Prostate gland (tissue), 2 donors: ENCODE data around the gene CAMKK1. TPM values are rescaled to one million over a fixed set of nuclear protein-coding genes. Genes with fewer than 3 reads are reported as not detected.

Experiments
- DNase-seq: peaks from one replicate; pipeline ENCODE4 v3.0.0-alpha.2; 2019; ENCODE audit warnings: low spot score
- H3K27ac ChIP-seq, 2 donors: fragments of 200-600 bp; sonication (generic); 2 replicates each; pipeline ENCODE4 v1.5.1; 2017 to 2019
- H3K27me3 ChIP-seq: fragments of 200-600 bp; sonication (generic); replicated peaks from 2 replicates; pipeline ENCODE4 v1.5.1; 2019; ENCODE audit not compliant: insufficient read depth
- H3K36me3 ChIP-seq, 2 donors: fragments of 200-600 bp; sonication (generic); 1 replicate in 1 of 2; 2 replicates in 1 of 2; pipeline versions ENCODE4 v1.5.1 to v1.8.1; 2017 to 2019
- H3K4me1 ChIP-seq: fragments of 200-600 bp; sonication (generic); replicated peaks from 2 replicates; pipeline ENCODE4 v1.5.1; 2019
- H3K4me3 ChIP-seq, 2 donors: fragments of 200-600 bp; sonication (generic); 2 replicates each; pipeline ENCODE4 v1.5.1; 2017 to 2019
- H3K9me3 ChIP-seq: fragments of 200-600 bp; sonication (generic); 2 replicates; pipeline ENCODE4 v1.5.1; 2017
- CTCF ChIP-seq, 4 experiments: fragments of 200-600 bp in 2 of 4; fragments of 450-650 bp in 2 of 4; sonication (generic) in 2 of 4; IDR thresholded peaks; 1 replicate in 3 of 4; 2 replicates in 1 of 4; pipeline ENCODE4 v1.5.1; 2016 to 2019; ENCODE audit warnings: antibody characterized with exemption in 4 of 4, mild to moderate bottlenecking in 2 of 4, moderate library complexity in 2 of 4
- POLR2A ChIP-seq: fragments of 450-650 bp; IDR thresholded peaks from one replicate; pipeline ENCODE4 v1.6.1; 2016; ENCODE audit warnings: antibody characterized with exemption, mild to moderate bottlenecking
- POLR2AphosphoS5 ChIP-seq: sonication (generic); formaldehyde crosslinking; IDR thresholded peaks from one replicate; pipeline ENCODE4 v1.6.1; 2017; ENCODE audit warnings: antibody characterized with exemption
- WGBS: methylation state at CpG from one replicate; pipeline ENCODE4 v1.1.5; 2018; 5-methylcytosine and 5-hydroxymethylcytosine counted together
- intact Hi-C: fragments of 100-400 bp; cut with DNase I; formaldehyde crosslinking; loops from one replicate; pipeline ENCODE4 v1.14.2; 2022
- total RNA-seq, 2 donors: library from RNA; depleted of rRNA; stranded (reverse); fragments of >200 nt; gene quantifications; one replicate each; pipeline ENCODE4 v1.1.0, GENCODE V29; 2016

CAMKK1 gene
- total RNA-seq, 2 donors from 2014 or later = 2.0 to 12.8 TPM

DNA sequence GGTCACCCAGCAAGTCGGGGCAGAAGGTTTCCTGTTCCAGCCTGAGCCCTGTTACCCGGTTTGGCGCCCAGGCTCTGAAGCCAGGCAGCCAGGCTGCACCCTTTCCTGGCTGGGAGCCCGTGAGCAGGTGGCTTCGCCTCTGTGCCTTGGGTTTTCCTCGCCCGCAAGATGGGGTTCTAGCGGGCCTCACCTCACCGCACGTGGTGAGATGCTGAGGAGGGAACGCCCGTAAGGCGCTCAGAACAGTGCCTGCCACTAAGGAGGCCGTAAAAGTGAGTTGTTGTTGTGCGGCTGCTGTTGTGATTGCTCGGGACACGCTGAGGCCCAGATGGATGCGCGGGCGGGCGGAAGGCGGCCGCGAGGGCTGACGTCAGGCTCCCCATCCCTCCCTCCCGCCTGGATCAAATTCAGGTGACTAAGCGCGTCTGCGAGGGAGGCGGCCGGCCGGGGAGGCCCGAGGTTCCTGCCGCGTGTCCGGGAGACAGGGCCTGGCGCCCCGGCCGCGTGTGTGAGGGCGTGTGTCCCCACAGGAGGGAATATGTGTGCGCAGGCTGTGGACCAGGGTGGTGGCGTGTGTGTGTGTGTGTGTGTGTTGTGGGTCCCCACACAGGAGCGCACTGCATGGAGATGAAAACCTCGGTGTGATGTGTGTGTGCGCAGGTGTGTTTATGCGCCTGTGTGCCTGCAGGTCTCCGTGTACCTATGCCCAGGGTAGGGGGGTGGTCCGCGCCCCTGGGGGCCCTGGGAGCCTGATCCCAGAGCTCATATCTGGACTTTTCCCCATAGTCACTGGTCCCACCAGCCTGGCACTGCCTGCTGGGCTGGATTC, 4.3 kb downstream of the CAMKK1 start:
- no peaks in the 10 kb centered on the region for H3K36me3 ChIP-seq
- H3K9me3 ChIP-seq = no peaks in the 10 kb centered on the region
- no peak overlapping the region for H3K4me3 ChIP-seq
- intact Hi-C loops = no loop called here
- H3K4me1 ChIP-seq = peaks cover 15% of the 10 kb centered on the region
- no peaks in the 10 kb centered on the region for H3K27me3 ChIP-seq
- H3K27ac ChIP-seq = peak overlapping the region; percentile 87 to 90
- WGBS = 24% methylated on average over 50 of the region's 50 CpGs
- peak; percentile 87 for DNase-seq
- TF ChIP-seq POLR2A (peak; percentile 64), CTCF (IDR thresholded peaks at IDR 0.05) (no peak), POLR2AphosphoS5 (peak; percentile 91)

- TF ChIP-seq POLR2A (no peak), CTCF (IDR thresholded peaks at IDR 0.05) (no peak), POLR2AphosphoS5 (no peak)
- H3K36me3 ChIP-seq = no peaks in the 10 kb centered on the region
- H3K27me3 ChIP-seq = no peaks in the 10 kb centered on the region
- H3K9me3 ChIP-seq = no peaks in the 10 kb centered on the region
- intact Hi-C loops = no loop called here
- WGBS = 55% methylated on average over 9 of the region's 9 CpGs
- no peak overlapping the region for H3K4me3 ChIP-seq
- peak overlapping the region; percentile 87 to 90 for H3K27ac ChIP-seq
- H3K4me1 ChIP-seq = peaks cover 14% of the 10 kb centered on the region
- no peak for DNase-seq
Observed at GRCh38 chr17:3887804-3888203, 5.0 kb downstream of the CAMKK1 start.

- Histone ChIP-seq H3K4me1 (peaks cover 13% of the 10 kb centered on the region), H3K4me3 (no peak overlapping the region), H3K27me3 (no peaks in the 10 kb centered on the region), H3K36me3 (no peaks in the 10 kb centered on the region), H3K27ac (peak overlapping the region; percentile 87 to 90), H3K9me3 (no peaks in the 10 kb centered on the region)
- intact Hi-C loops = no loop called here
- TF ChIP-seq POLR2AphosphoS5 = no peak
- no peak for TF ChIP-seq POLR2A
- no peak for TF ChIP-seq CTCF (IDR thresholded peaks at IDR 0.05)
- 68% methylated on average over 2 of the region's 2 CpGs for WGBS
- no peak for DNase-seq
Observed at GRCh38 chr17:3887394-3887793, 5.5 kb downstream of the CAMKK1 start.

- H3K27me3 ChIP-seq = no peaks in the 10 kb centered on the region
- H3K27ac ChIP-seq = peak overlapping the region; percentile 87 to 90
- H3K4me3 ChIP-seq = no peak overlapping the region
- no peaks in the 10 kb centered on the region for H3K9me3 ChIP-seq
- intact Hi-C loops = no loop called here
- DNase-seq = no peak
- no peaks in the 10 kb centered on the region for H3K36me3 ChIP-seq
- 82% methylated on average over 10 of the region's 10 CpGs for WGBS
- peaks cover 12% of the 10 kb centered on the region for H3K4me1 ChIP-seq
- TF ChIP-seq CTCF (IDR thresholded peaks at IDR 0.05) (no peak), POLR2AphosphoS5 (no peak), POLR2A (no peak)
Observed at GRCh38 chr17:3886776-3887175, 6.1 kb downstream of the CAMKK1 start.

GRCh38 chr17:3885970-3886369, 6.9 kb downstream of the CAMKK1 start:
- TF ChIP-seq POLR2A = no peak
- TF ChIP-seq POLR2AphosphoS5 = no peak
- TF ChIP-seq CTCF (IDR thresholded peaks at IDR 0.05) = no peak
- Histone ChIP-seq H3K27me3 (no peaks in the 10 kb centered on the region), H3K4me3 (no peak overlapping the region), H3K27ac (no peak overlapping the region), H3K4me1 (peaks cover 12% of the 10 kb centered on the region), H3K9me3 (no peaks in the 10 kb centered on the region), H3K36me3 (no peaks in the 10 kb centered on the region)
- no peak for DNase-seq
- intact Hi-C loops = no loop called here
- 96% methylated on average over 4 of the region's 4 CpGs for WGBS
